SK-N-SH (cell line): Measurements from ENCODE around the gene CRELD2. TPM values are rescaled to one million over a fixed set of nuclear protein-coding genes. Genes with fewer than 3 reads are reported as not detected.

Experiments used
- CTCF ChIA-PET: fragments of 300-600, 350-600 bp; formaldehyde crosslinking; extraction: SDS; loops from one replicate; lab custom pipeline; 2021; lab: Yijun Ruan, JAX
- POLR2A ChIA-PET: fragments of 350-600 bp; sonication (Branson Sonifier 250); formaldehyde crosslinking; extraction: SDS; loops from one replicate; lab custom pipeline; 2020; ENCODE audit warnings: antibody characterized with exemption, inconsistent platforms; lab: Yijun Ruan, JAX
- DNase-seq: peaks from one replicate; pipeline ENCODE4 v3.0.0; 2012
- H2AFZ ChIP-seq: fragments of 200-600 bp; sonication (generic); 2 replicates; pipeline ENCODE4 v1.8.1; 2016; ENCODE audit warnings: antibody characterized with exemption, mild to moderate bottlenecking, low read depth
- H3F3A ChIP-seq: fragments of 200-600 bp; sonication (generic); replicated peaks from 2 replicates; pipeline ENCODE3; 2016; ENCODE audit warnings: antibody characterized with exemption, mild to moderate bottlenecking; ENCODE audit not compliant: insufficient read depth
- H3K27ac ChIP-seq, 2 experiments: fragments of 200-500 bp in 1 of 2; fragments of 200-600 bp in 1 of 2; sonication (Bioruptor generic) in 1 of 2; sonication (generic), shearing (Covaris generic) in 1 of 2; 2 replicates each; pipeline versions ENCODE4 v1.5.1 to v1.6.1; 2014 to 2016; ENCODE audit warnings: low read depth in 2 of 2, inconsistent platforms in 1 of 2, low read length in 1 of 2, mild to moderate bottlenecking in 1 of 2, mixed read lengths in 1 of 2
- H3K27me3 ChIP-seq: fragments of 200-600 bp; sonication (generic), shearing (Covaris generic); 2 replicates; pipeline ENCODE4 v1.6.1; 2016; ENCODE audit warnings: mixed run types; ENCODE audit not compliant: insufficient read depth
- H3K36me3 ChIP-seq, 2 experiments: fragments of 200-500 bp in 1 of 2; fragments of 200-600 bp in 1 of 2; sonication (Bioruptor generic) in 1 of 2; sonication (generic) in 1 of 2; replicated peaks in 1 of 2; 2 replicates each; pipeline versions ENCODE3 to v1.5.1; 2014 to 2016; ENCODE audit warnings: low read length in 1 of 2, mild to moderate bottlenecking in 1 of 2; ENCODE audit not compliant: insufficient read depth in 2 of 2, control insufficient read depth in 1 of 2
- H3K4me1 ChIP-seq, 2 experiments: fragments of 200-500 bp in 1 of 2; fragments of 200-600 bp in 1 of 2; sonication (Bioruptor generic) in 1 of 2; sonication (generic), shearing (Covaris generic) in 1 of 2; 2 replicates each; pipeline versions ENCODE4 v1.5.1 to v1.6.1; 2014 to 2016; ENCODE audit warnings: low read depth in 1 of 2, low read length in 1 of 2, mixed run types in 1 of 2; ENCODE audit not compliant: insufficient read depth in 2 of 2, control insufficient read depth in 1 of 2
- H3K4me2 ChIP-seq: fragments of 200-600 bp; sonication (generic), shearing (Covaris generic); 2 replicates; pipeline ENCODE4 v1.6.1; 2017; ENCODE audit warnings: mixed run types
- H3K4me3 ChIP-seq, 2 experiments: fragments of 200-500 bp in 1 of 2; fragments of 200-600 bp in 1 of 2; sonication (Bioruptor generic) in 1 of 2; sonication (generic), shearing (Covaris generic) in 1 of 2; 2 replicates each; pipeline versions ENCODE4 v1.5.1 to v1.8.1; 2014 to 2016; ENCODE audit warnings: low read depth in 2 of 2, inconsistent platforms in 1 of 2, low read length in 1 of 2, mild to moderate bottlenecking in 1 of 2, mixed read lengths in 1 of 2, moderate library complexity in 1 of 2
- H3K79me2 ChIP-seq: fragments of 200-600 bp; sonication (generic); 2 replicates; pipeline ENCODE4 v1.8.1; 2017; ENCODE audit warnings: mild to moderate bottlenecking; ENCODE audit not compliant: insufficient read depth
- H3K9ac ChIP-seq: fragments of 200-600 bp; sonication (generic); 2 replicates; pipeline ENCODE4 v1.6.1; 2017; ENCODE audit warnings: mixed run types
- H3K9me2 ChIP-seq: fragments of 200-600 bp; sonication (generic); 2 replicates; pipeline ENCODE4 v1.6.1; 2017; ENCODE audit warnings: mixed run types
- H3K9me3 ChIP-seq: fragments of 200-600 bp; sonication (generic); 2 replicates; pipeline ENCODE4 v1.6.1; 2017; ENCODE audit warnings: mixed run types, mild to moderate bottlenecking, moderate library complexity
- H4K20me1 ChIP-seq: fragments of 200-600 bp; sonication (generic); 2 replicates; pipeline ENCODE4 v1.6.1; 2017; ENCODE audit warnings: mild to moderate bottlenecking, mixed run types; ENCODE audit not compliant: insufficient read depth
- EZH2phosphoT487 ChIP-seq: fragments of 200-600 bp; sonication (generic); IDR thresholded peaks from 2 replicates; pipeline ENCODE4 v1.6.1; 2017; ENCODE audit warnings: low read depth, mixed run types, mild to moderate bottlenecking, antibody characterized with exemption, moderate library complexity, borderline replicate concordance
- JUND ChIP-seq: IDR thresholded peaks from 2 replicates; pipeline ENCODE4 v1.4.0; 2012
- RAD21 ChIP-seq: IDR thresholded peaks from 2 replicates; pipeline ENCODE4 v1.6.1; 2012; ENCODE audit warnings: mild to moderate bottlenecking, low read length
- RCOR1 ChIP-seq: fragments of 150-350 bp; IDR thresholded peaks from 2 replicates; pipeline ENCODE4 v1.6.1; 2017; ENCODE audit warnings: antibody characterized with exemption, low read length
- TAF1 ChIP-seq: IDR thresholded peaks from 2 replicates; pipeline ENCODE4 v1.6.1; 2012; ENCODE audit warnings: low read depth, mild to moderate bottlenecking, low read length, moderate library complexity, borderline replicate concordance
- TCF12 ChIP-seq: IDR thresholded peaks from 2 replicates; pipeline ENCODE4 v1.4.0; 2012
- USF1 ChIP-seq: IDR thresholded peaks from 2 replicates; pipeline ENCODE4 v1.4.0; 2012; ENCODE audit warnings: low read depth, borderline replicate concordance
- YY1 ChIP-seq: IDR thresholded peaks from 2 replicates; pipeline ENCODE4 v1.4.0; 2012; ENCODE audit warnings: low read depth, mild to moderate bottlenecking
- WGBS: methylation state at CpG from one replicate; pipeline ENCODE4 v1.1.6; 2017; ENCODE audit warnings: low lambda C conversion rate; 5-methylcytosine and 5-hydroxymethylcytosine counted together
- polyA plus RNA-seq, 3 experiments: library from polyadenylated mRNA; depleted of rRNA; stranded (reverse); fragments of >200 nt; gene quantifications; 2 replicates each; pipeline ENCODE4 v1.2.3, GENCODE V29; 2012
- TF ChIP-seq, protein P1 (sequence below): IDR thresholded peaks from 2 replicates; pipeline ENCODE4 v1.4.0; 2012; ENCODE audit warnings: low read depth, borderline replicate concordance
- TF ChIP-seq, protein P2 (sequence below): fragments of 150-350 bp; IDR thresholded peaks from 2 replicates; pipeline ENCODE4 v1.6.1; 2017; ENCODE audit warnings: antibody characterized with exemption, low read length, low read depth, borderline replicate concordance

CRELD2 gene
- polyA plus RNA-seq, 1 of the 3 experiments (the other 2 are of a cell fraction): 113 TPM

DNA sequence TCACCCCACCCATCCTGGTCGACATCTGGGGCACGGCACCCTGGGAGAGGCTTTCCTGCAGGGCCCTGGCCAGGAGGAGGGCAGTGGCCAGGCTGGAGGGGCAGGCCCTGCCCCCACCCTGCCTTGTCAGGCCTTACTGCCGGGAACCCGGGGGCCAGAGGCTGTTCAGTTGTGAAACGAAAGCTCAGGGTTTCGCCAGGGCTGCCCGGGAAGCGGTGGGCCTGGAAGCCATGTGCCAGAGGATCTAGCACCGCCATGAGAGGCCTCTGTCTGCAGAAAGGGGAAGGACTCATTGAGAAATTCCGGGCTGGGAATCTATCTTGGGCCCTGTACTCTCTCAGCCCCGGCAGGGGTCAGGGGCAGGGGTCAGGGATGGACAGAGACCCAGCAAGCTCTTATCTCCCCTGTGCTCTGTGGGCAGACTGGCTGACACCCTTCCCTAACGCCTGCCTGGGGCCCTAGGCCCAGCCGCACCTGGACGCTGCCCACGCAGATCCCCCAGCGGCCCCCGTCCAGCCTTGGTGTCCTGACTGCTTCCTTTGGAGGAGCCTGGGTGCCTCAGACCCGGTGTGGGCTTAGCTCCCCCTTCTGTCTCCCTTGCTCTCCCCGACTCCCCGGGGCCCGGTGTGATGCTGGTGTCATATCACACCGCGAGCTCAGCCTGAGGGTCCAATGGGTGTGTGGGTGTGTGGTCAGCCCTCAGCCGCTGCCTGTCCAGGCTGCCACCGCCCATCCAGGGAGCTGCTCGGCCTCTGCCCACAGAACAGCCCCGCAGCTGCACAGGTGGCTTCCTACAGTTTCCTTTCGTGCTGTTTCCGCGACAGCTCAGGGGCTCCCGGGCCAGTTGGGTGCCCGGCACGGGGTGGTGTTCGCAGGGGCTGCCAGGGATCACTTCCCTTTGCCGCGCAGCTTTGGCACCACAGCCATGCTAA is 48.6 kb downstream of the CRELD2 start:
- Histone ChIP-seq H3K4me1 (peaks cover 19 to 29% of the 10 kb centered on the region in 2 experiments; a peak in 2 of 4 replicates), H2AFZ (no peak overlapping the region), H3K36me3 (peaks cover 5 to 16% of the 10 kb centered on the region in 2 experiments), H3F3A (no peaks in the 10 kb centered on the region), H3K9me3 (no peaks in the 10 kb centered on the region), H3K9ac (no peak overlapping the region), H3K4me2 (no peak overlapping the region), H4K20me1 (no peaks in the 10 kb centered on the region), H3K27ac (peak overlapping the region in 1 of 2 experiments; percentile 43; a peak in 1 of 4 replicates), H3K9me2 (no peaks in the 10 kb centered on the region), H3K79me2 (peaks cover 21% of the 10 kb centered on the region), H3K4me3 (no peak overlapping the region), H3K27me3 (no peaks in the 10 kb centered on the region)
- WGBS: 96% methylated on average over 10 of the region's 36 CpGs
- no peak for TF ChIP-seq EZH2phosphoT487
- no peak for TF ChIP-seq YY1
- no peak for TF ChIP-seq TCF12
- TF ChIP-seq, protein P1, sequence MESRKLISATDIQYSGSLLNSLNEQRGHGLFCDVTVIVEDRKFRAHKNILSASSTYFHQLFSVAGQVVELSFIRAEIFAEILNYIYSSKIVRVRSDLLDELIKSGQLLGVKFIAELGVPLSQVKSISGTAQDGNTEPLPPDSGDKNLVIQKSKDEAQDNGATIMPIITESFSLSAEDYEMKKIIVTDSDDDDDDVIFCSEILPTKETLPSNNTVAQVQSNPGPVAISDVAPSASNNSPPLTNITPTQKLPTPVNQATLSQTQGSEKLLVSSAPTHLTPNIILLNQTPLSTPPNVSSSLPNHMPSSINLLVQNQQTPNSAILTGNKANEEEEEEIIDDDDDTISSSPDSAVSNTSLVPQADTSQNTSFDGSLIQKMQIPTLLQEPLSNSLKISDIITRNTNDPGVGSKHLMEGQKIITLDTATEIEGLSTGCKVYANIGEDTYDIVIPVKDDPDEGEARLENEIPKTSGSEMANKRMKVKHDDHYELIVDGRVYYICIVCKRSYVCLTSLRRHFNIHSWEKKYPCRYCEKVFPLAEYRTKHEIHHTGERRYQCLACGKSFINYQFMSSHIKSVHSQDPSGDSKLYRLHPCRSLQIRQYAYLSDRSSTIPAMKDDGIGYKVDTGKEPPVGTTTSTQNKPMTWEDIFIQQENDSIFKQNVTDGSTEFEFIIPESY: no peak
- no peak for TF ChIP-seq RAD21
- ChIA-PET POLR2A (no interaction called here), CTCF (interaction anchor here (1.0 to 3.9 kb wide), 7 partner anchors 13 to 179 kb away, joined by 4 to 18 read pairs (median 9); no protein-coding TSS in a partner anchor)
- peak; percentile 51 for DNase-seq

DNA sequence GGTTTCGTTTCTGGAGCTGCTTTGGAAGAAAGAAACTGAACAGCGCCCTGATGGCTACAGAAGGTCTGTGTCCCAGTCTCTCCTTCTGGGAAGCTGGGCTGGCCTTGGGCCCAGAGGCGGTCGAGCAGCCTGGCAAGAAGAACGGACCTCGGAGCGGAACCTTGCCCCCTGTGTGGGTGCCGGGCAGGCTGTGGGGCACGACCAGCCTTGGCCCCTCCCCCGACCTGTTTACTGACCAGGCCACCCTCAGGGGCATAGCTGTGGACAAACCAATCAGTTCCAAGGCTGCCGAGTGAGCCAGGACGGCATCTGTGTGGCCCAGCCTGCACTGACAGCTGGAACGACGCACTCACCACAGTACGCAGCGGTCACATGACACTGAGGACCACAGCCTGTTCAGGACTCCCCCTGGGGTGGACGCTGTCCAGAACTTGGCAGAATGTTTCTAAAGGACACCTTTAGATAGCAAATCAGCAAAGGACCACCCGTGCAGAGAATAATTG is 49.3 kb downstream of the CRELD2 start:
- no peaks in the 10 kb centered on the region for H3F3A ChIP-seq
- peaks cover 5 to 14% of the 10 kb centered on the region in 2 experiments for H3K36me3 ChIP-seq
- no peak overlapping the region for H3K4me2 ChIP-seq
- H2AFZ ChIP-seq: no peak overlapping the region
- WGBS: 76% methylated on average over 6 of the region's 18 CpGs
- H3K27me3 ChIP-seq: no peaks in the 10 kb centered on the region
- POLR2A ChIA-PET: no interaction called here
- H4K20me1 ChIP-seq: no peaks in the 10 kb centered on the region
- no peak overlapping the region for H3K9ac ChIP-seq
- H3K4me1 ChIP-seq: peaks cover 16 to 25% of the 10 kb centered on the region in 2 experiments; a peak in 2 of 4 replicates
- H3K9me2 ChIP-seq: no peaks in the 10 kb centered on the region
- DNase-seq: peak; percentile 76
- TF ChIP-seq JUND: no peak
- 0 out of 2 replicates have a peak, but pooled peaks have one; percentile 14 for TF ChIP-seq USF1
- no peak for TF ChIP-seq TAF1
- TF ChIP-seq, protein P2, sequence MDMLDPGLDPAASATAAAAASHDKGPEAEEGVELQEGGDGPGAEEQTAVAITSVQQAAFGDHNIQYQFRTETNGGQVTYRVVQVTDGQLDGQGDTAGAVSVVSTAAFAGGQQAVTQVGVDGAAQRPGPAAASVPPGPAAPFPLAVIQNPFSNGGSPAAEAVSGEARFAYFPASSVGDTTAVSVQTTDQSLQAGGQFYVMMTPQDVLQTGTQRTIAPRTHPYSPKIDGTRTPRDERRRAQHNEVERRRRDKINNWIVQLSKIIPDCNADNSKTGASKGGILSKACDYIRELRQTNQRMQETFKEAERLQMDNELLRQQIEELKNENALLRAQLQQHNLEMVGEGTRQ: 0 out of 2 replicates have a peak, but pooled peaks have one; percentile 7
- TF ChIP-seq RCOR1: 0 out of 2 replicates have a peak, but pooled peaks have one; percentile 14
- CTCF ChIA-PET: interaction anchor here (1.3 to 3.9 kb wide), 8 partner anchors 12 to 178 kb away, joined by 3 to 18 read pairs (median 6); no protein-coding TSS in a partner anchor
- peak overlapping the region in 1 of 2 experiments; percentile 43; a peak in 1 of 4 replicates for H3K27ac ChIP-seq
- peaks cover 15% of the 10 kb centered on the region for H3K79me2 ChIP-seq
- no peaks in the 10 kb centered on the region for H3K9me3 ChIP-seq
- no peak overlapping the region for H3K4me3 ChIP-seq
